H9 (cell line): ENCODE results near the gene ILK. TPM values are rescaled to one million over a fixed set of nuclear protein-coding genes. Genes with fewer than 3 reads are reported as not detected.

Experiments
- DNase-seq: peaks from one replicate; pipeline ENCODE4 v3.0.0-alpha.2; 2017
- H2AFZ ChIP-seq: one replicate; pipeline ENCODE4 v1.6.1; 2013; ENCODE audit warnings: mild to moderate bottlenecking, low read length, control low read depth, moderate library complexity
- H2AK5ac ChIP-seq: 2 replicates; pipeline ENCODE4 v1.6.1; 2013; ENCODE audit warnings: low read length, control low read depth, mixed read lengths; ENCODE audit not compliant: insufficient read length
- H2BK120ac ChIP-seq: one replicate; pipeline ENCODE4 v1.6.1; 2013; ENCODE audit warnings: low read depth, mild to moderate bottlenecking, low read length, control low read depth, inconsistent platforms; ENCODE audit not compliant: poor library complexity, severe bottlenecking
- H2BK12ac ChIP-seq: 2 replicates; pipeline ENCODE4 v1.6.1; 2013; ENCODE audit warnings: low read length, control low read depth, mixed read lengths, low read depth; ENCODE audit not compliant: insufficient read length
- H2BK15ac ChIP-seq: 2 replicates; pipeline ENCODE4 v1.6.1; 2013; ENCODE audit warnings: low read depth, low read length, control low read depth
- H2BK20ac ChIP-seq: one replicate; pipeline ENCODE4 v1.6.1; 2013; ENCODE audit warnings: low read depth, mild to moderate bottlenecking, low read length, control low read depth, inconsistent platforms; ENCODE audit not compliant: poor library complexity, severe bottlenecking
- H2BK5ac ChIP-seq: 2 replicates; pipeline ENCODE4 v1.6.1; 2013; ENCODE audit warnings: low read length, control low read depth, mixed read lengths; ENCODE audit not compliant: insufficient read length
- H3K14ac ChIP-seq: 2 replicates; pipeline ENCODE4 v1.6.1; 2013; ENCODE audit warnings: low read length, control low read depth; ENCODE audit not compliant: insufficient read depth
- H3K18ac ChIP-seq: 2 replicates; pipeline ENCODE4 v1.6.1; 2013; ENCODE audit warnings: low read depth, mild to moderate bottlenecking, mixed read lengths, low read length, control low read depth; ENCODE audit not compliant: insufficient read length
- H3K23ac ChIP-seq: 2 replicates; pipeline ENCODE4 v1.6.1; 2013; ENCODE audit warnings: low read length, control low read depth, mixed read lengths, low read depth; ENCODE audit not compliant: insufficient read length
- H3K23me2 ChIP-seq: 2 replicates; pipeline ENCODE4 v1.6.1; 2013; ENCODE audit warnings: low read depth, mild to moderate bottlenecking, mixed read lengths, low read length, control low read depth; ENCODE audit not compliant: insufficient read length, poor library complexity, severe bottlenecking
- H3K27ac ChIP-seq: 2 replicates; pipeline ENCODE4 v1.5.1; 2013; ENCODE audit warnings: low read length, control low read depth, mixed read lengths, low read depth; ENCODE audit not compliant: insufficient read length
- H3K27me3 ChIP-seq: 2 replicates; pipeline ENCODE4 v1.6.1; 2013; ENCODE audit warnings: low read length, control low read depth, inconsistent platforms; ENCODE audit not compliant: insufficient read depth
- H3K4ac ChIP-seq: 2 replicates; pipeline ENCODE4 v1.6.1; 2013; ENCODE audit warnings: low read depth, mild to moderate bottlenecking, control low read depth, inconsistent platforms, low read length, moderate library complexity
- H3K4me1 ChIP-seq: 2 replicates; pipeline ENCODE4 v1.6.1; 2013; ENCODE audit warnings: low read length, control low read depth, inconsistent platforms; ENCODE audit not compliant: insufficient read depth
- H3K4me2 ChIP-seq: 2 replicates; pipeline ENCODE4 v1.6.1; 2013; ENCODE audit warnings: low read length, control low read depth, mixed read lengths; ENCODE audit not compliant: insufficient read length, insufficient read depth
- H3K56ac ChIP-seq: 2 replicates; pipeline ENCODE4 v1.6.1; 2013; ENCODE audit warnings: low read depth, mild to moderate bottlenecking, mixed read lengths, low read length, control low read depth; ENCODE audit not compliant: insufficient read length
- H3K79me1 ChIP-seq: 2 replicates; pipeline ENCODE4 v1.6.1; 2013; ENCODE audit warnings: low read depth, mild to moderate bottlenecking, moderate library complexity, low read length, control low read depth, inconsistent platforms; ENCODE audit not compliant: insufficient read depth, poor library complexity, severe bottlenecking
- H3K79me2 ChIP-seq: 2 replicates; pipeline ENCODE4 v1.6.1; 2013; ENCODE audit warnings: low read length, control low read depth, inconsistent platforms; ENCODE audit not compliant: insufficient read depth
- H3K9ac ChIP-seq: 2 replicates; pipeline ENCODE4 v1.6.1; 2013; ENCODE audit warnings: low read length, control low read depth, mixed read lengths; ENCODE audit not compliant: insufficient read length; ENCODE audit errors: extremely low read depth
- H3K9me3 ChIP-seq: one replicate; pipeline ENCODE4 v1.6.1; 2013; ENCODE audit warnings: low read depth, low read length, inconsistent platforms; ENCODE audit not compliant: control insufficient read depth
- H3T11ph ChIP-seq: one replicate; pipeline ENCODE4 v1.6.1; 2013; ENCODE audit warnings: mild to moderate bottlenecking, low read length, control low read depth, inconsistent platforms
- H4K20me1 ChIP-seq: one replicate; pipeline ENCODE4 v1.6.1; 2013; ENCODE audit not compliant: control insufficient read depth, insufficient read length, insufficient read depth
- H4K5ac ChIP-seq: 2 replicates; pipeline ENCODE4 v1.6.1; 2013; ENCODE audit warnings: low read depth, mild to moderate bottlenecking, mixed read lengths, low read length, control low read depth; ENCODE audit not compliant: insufficient read length
- H4K8ac ChIP-seq: replicated peaks from 2 replicates; pipeline ENCODE4 v1.6.1; 2013; ENCODE audit warnings: low read length, control low read depth, mixed read lengths, low read depth; ENCODE audit not compliant: insufficient read length
- H4K91ac ChIP-seq: 2 replicates; pipeline ENCODE4 v1.6.1; 2013; ENCODE audit warnings: low read depth, mild to moderate bottlenecking, moderate library complexity, mixed read lengths, low read length, control low read depth; ENCODE audit not compliant: insufficient read length
- H3K27ac Mint-ChIP-seq, 3 experiments: 2 replicates in 2 of 3; 3 replicates in 1 of 3; pipeline ENCODE4 v1.8.0; 2020 to 2021; ENCODE audit warnings: mixed read lengths in 3 of 3, mild to moderate bottlenecking in 1 of 3, moderate library complexity in 1 of 3
- H3K27me3 Mint-ChIP-seq: 2 replicates; pipeline ENCODE4 v1.8.0; 2021; ENCODE audit warnings: low read depth, mild to moderate bottlenecking, moderate library complexity, mixed read lengths
- H3K36me3 Mint-ChIP-seq, 3 experiments: 2 replicates in 2 of 3; 3 replicates in 1 of 3; pipeline ENCODE4 v1.8.0; 2020 to 2021; ENCODE audit warnings: low read depth in 3 of 3, mixed read lengths in 3 of 3; ENCODE audit not compliant: insufficient read depth in 1 of 3
- H3K4me1 Mint-ChIP-seq, 2 experiments: 2 replicates each; pipeline ENCODE4 v1.8.0; 2020; ENCODE audit warnings: mixed read lengths in 2 of 2
- H3K4me3 Mint-ChIP-seq, 2 experiments: 2 replicates in 1 of 2; 3 replicates in 1 of 2; pipeline ENCODE4 v1.8.0; 2020 to 2021; ENCODE audit warnings: mild to moderate bottlenecking in 2 of 2, mixed read lengths in 2 of 2, moderate library complexity in 1 of 2
- H3K9me3 Mint-ChIP-seq, 2 experiments: 2 replicates in 1 of 2; 3 replicates in 1 of 2; pipeline ENCODE4 v1.8.0; 2020; ENCODE audit warnings: mild to moderate bottlenecking in 2 of 2, mixed read lengths in 2 of 2, moderate library complexity in 1 of 2
- WGBS: extraction: QIAGEN DNeasy Blood & Tissue Kit; methylation state at CpG from one replicate; pipeline ENCODE4 v1.1.7; 2013; ENCODE audit warnings: missing lambda C conversion rate, low lambda C conversion rate, mixed read lengths; ENCODE audit not compliant: insufficient read length; ENCODE audit errors: extremely low coverage; 5-methylcytosine and 5-hydroxymethylcytosine counted together
- total RNA-seq: library from RNA; stranded (reverse); gene quantifications from 2 replicates; pipeline ENCODE4 v1.2.1, GENCODE V29; 2021
- TF ChIP-seq, protein P1 (sequence below): fragments of 200-600 bp; sonication (generic); conservative IDR thresholded peaks from 3 replicates; pipeline ENCODE4 v1.8.0; 2021; ENCODE audit warnings: antibody characterized with exemption, mild to moderate bottlenecking

Gene ILK
- total RNA-seq, 1 experiment from 2014 or later = 100 TPM

DNA sequence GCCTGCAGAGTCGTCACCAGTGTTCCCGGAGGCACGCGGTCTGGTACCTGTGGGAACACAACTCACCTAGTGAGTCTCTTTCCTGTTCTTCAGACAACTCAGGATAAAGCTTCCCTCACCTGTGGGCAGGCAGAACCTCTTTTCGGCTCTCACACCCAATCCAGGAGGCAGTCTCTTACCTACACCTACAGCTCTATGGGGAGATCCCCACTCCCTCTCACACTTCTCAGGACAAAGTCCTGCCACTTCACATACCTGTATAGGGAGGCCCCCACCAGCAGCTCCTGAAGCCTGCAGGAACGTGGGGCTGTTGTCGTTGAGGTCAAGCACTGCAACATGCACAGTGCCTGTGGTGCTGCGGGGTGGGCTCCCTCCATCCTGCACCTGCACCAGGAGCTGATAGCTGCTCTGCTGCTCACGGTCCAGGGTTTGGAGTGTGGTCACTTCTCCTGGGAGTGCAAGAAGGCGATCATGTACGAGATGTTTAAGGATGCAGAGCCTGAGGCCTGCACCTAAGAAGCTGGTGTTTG is 27.9 kb downstream of the ILK start:
- Histone ChIP-seq H3K9ac (no peak overlapping the region), H4K91ac (no peak overlapping the region), H2BK15ac (no peak overlapping the region), H2AFZ (no peak overlapping the region), H4K20me1 (no peaks in the 10 kb centered on the region), H2BK12ac (no peak overlapping the region), H2BK20ac (no peak overlapping the region), H3K79me2 (no peaks in the 10 kb centered on the region), H3T11ph (no peak overlapping the region), H3K14ac (no peak overlapping the region), H3K23me2 (peaks cover 9% of the 10 kb centered on the region), H2AK5ac (no peak overlapping the region), H3K4me1 (no peaks in the 10 kb centered on the region), H3K27me3 (peaks cover 18% of the 10 kb centered on the region; the same call in 1 of the 2 replicates), H4K5ac (no peak overlapping the region), H3K18ac (no peak overlapping the region), H3K27ac (no peak overlapping the region), H3K9me3 (no peaks in the 10 kb centered on the region), H2BK5ac (no peak overlapping the region), H4K8ac (no peak overlapping the region), H2BK120ac (no peak overlapping the region), H3K23ac (no peak overlapping the region), H3K56ac (no peak overlapping the region), H3K79me1 (no peaks in the 10 kb centered on the region), H3K4ac (no peak overlapping the region), H3K4me2 (no peak overlapping the region)
- peaks cover 2 to 23% (median 14%) of the 10 kb centered on the region in 3 experiments; a peak in 6 of 7 replicates for H3K36me3 Mint-ChIP-seq
- H3K4me3 Mint-ChIP-seq = peak overlapping the region; percentile 3 to 76; a peak in 3 of 5 replicates
- DNase-seq = peak; percentile 19
- H3K4me1 Mint-ChIP-seq = peaks cover 3% of the 10 kb centered on the region in 2 experiments; a peak in 2 of 4 replicates
- H3K27ac Mint-ChIP-seq = no peak overlapping the region; a peak in 1 of 7 replicates
- H3K27me3 Mint-ChIP-seq = peaks cover 49% of the 10 kb centered on the region
- TF ChIP-seq, protein P1, sequence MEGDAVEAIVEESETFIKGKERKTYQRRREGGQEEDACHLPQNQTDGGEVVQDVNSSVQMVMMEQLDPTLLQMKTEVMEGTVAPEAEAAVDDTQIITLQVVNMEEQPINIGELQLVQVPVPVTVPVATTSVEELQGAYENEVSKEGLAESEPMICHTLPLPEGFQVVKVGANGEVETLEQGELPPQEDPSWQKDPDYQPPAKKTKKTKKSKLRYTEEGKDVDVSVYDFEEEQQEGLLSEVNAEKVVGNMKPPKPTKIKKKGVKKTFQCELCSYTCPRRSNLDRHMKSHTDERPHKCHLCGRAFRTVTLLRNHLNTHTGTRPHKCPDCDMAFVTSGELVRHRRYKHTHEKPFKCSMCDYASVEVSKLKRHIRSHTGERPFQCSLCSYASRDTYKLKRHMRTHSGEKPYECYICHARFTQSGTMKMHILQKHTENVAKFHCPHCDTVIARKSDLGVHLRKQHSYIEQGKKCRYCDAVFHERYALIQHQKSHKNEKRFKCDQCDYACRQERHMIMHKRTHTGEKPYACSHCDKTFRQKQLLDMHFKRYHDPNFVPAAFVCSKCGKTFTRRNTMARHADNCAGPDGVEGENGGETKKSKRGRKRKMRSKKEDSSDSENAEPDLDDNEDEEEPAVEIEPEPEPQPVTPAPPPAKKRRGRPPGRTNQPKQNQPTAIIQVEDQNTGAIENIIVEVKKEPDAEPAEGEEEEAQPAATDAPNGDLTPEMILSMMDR = no peak
- no peaks in the 10 kb centered on the region for H3K9me3 Mint-ChIP-seq
- no CpG with 5 or more reads among the region's 11 CpGs for WGBS
